DMS153 treated with DMSO at 0.1 percent for 48 hours (cell line): Measurements from ENCODE around the gene TET1.
"Not testable (repeated sequence)": the region's sequence is repeated elsewhere in the genome, so short reads cannot be mapped to it uniquely, and the experiment has no call there.

ENCODE experiments used
- DNase-seq: peaks from one replicate; lab custom pipeline; 2025; ENCODE audit not compliant: unreplicated experiment; lab: John Stamatoyannopoulos, UW

Gene TET1

GRCh38 chr10:68562661-68563570 lies 2.8 kb downstream of the TET1 start:
- peak; percentile 38 for DNase-seq

GRCh38 chr10:68564712-68565111 lies 4.6 kb downstream of the TET1 start:
- DNase-seq = no peak

- DNase-seq = no peak
These were observed 5.5 kb downstream of the TET1 start for GRCh38 chr10:68565658-68566057.

GRCh38 chr10:68566351-68566750 lies 6.2 kb downstream of the TET1 start:
- DNase-seq = no peak

- DNase-seq = no peak
These were observed 6.8 kb downstream of the TET1 start for GRCh38 chr10:68566955-68567354.

- DNase-seq = no peak
These were observed 12.0 kb downstream of the TET1 start for GRCh38 chr10:68572151-68572550.

- DNase-seq = no peak
These were observed 13.9 kb downstream of the TET1 start for GRCh38 chr10:68574051-68574450.

- no peak for DNase-seq
These were observed 16.0 kb downstream of the TET1 start for GRCh38 chr10:68576118-68576517.

GRCh38 chr10:68578974-68579373 lies 18.8 kb downstream of the TET1 start:
- DNase-seq = no peak

GRCh38 chr10:68584187-68584586 lies 24.1 kb downstream of the TET1 start:
- not testable (repeated sequence) for DNase-seq

- no peak for DNase-seq
These were observed 26.6 kb downstream of the TET1 start for GRCh38 chr10:68586606-68587305.

- no peak for DNase-seq
These were observed 34.3 kb downstream of the TET1 start for GRCh38 chr10:68594405-68594804.

GRCh38 chr10:68595513-68595912 lies 35.4 kb downstream of the TET1 start:
- no peak for DNase-seq

GRCh38 chr10:68597407-68597806 lies 37.3 kb downstream of the TET1 start:
- no peak for DNase-seq

GRCh38 chr10:68598978-68599770 lies 39.0 kb downstream of the TET1 start:
- no peak for DNase-seq

- DNase-seq = no peak
These were observed 39.6 kb downstream of the TET1 start for GRCh38 chr10:68599771-68600040.

- peak; percentile 84 for DNase-seq
These were observed 40.1 kb downstream of the TET1 start for GRCh38 chr10:68600041-68600778.

- no peak for DNase-seq
These were observed 41.5 kb downstream of the TET1 start for GRCh38 chr10:68601501-68602265.

GRCh38 chr10:68602434-68602833 lies 42.3 kb downstream of the TET1 start:
- DNase-seq = no peak

GRCh38 chr10:68603766-68604165 lies 43.6 kb downstream of the TET1 start:
- no peak for DNase-seq
